Effector memory CD8-positive, alpha-beta T cell (primary cell): ENCODE results near the gene EMP2.
"Not testable (repeated sequence)": the region's sequence is repeated elsewhere in the genome, so short reads cannot be mapped to it uniquely, and the experiment has no call there.

Source experiments
- ATAC-seq: fragments of 150-1000 bp; cut with Tn5 transposase; replicated peaks from 2 replicates; pipeline ENCODE4 v1.10.0; 2021; ENCODE audit warnings: mild to moderate bottlenecking, moderate library complexity
- DNase-seq, 3 experiments: peaks; one replicate each; pipeline ENCODE4 v3.0.0; 2021
- H3K27ac Mint-ChIP-seq, 2 donors: one replicate each; pipeline ENCODE4 v1.8.0; 2022; ENCODE audit warnings: mild to moderate bottlenecking in 2 of 2, mixed read lengths in 2 of 2, moderate library complexity in 2 of 2
- H3K27me3 Mint-ChIP-seq, 2 donors: one replicate each; pipeline ENCODE4 v1.8.0; 2022; ENCODE audit warnings: mixed read lengths in 2 of 2
- H3K36me3 Mint-ChIP-seq: one replicate; pipeline ENCODE4 v1.8.0; 2022; ENCODE audit warnings: mild to moderate bottlenecking, moderate library complexity, mixed read lengths; ENCODE audit not compliant: insufficient read depth
- H3K4me1 Mint-ChIP-seq, 2 donors: one replicate each; pipeline ENCODE4 v1.8.0; 2022; ENCODE audit warnings: low read depth in 2 of 2, mixed read lengths in 2 of 2
- H3K4me3 Mint-ChIP-seq, 2 donors: one replicate each; pipeline ENCODE4 v1.8.0; 2022; ENCODE audit warnings: mild to moderate bottlenecking in 2 of 2, mixed read lengths in 2 of 2, moderate library complexity in 2 of 2
- H3K9me3 Mint-ChIP-seq, 2 donors: one replicate each; pipeline ENCODE4 v1.8.0; 2022; ENCODE audit warnings: mixed read lengths in 2 of 2

EMP2 gene

DNA sequence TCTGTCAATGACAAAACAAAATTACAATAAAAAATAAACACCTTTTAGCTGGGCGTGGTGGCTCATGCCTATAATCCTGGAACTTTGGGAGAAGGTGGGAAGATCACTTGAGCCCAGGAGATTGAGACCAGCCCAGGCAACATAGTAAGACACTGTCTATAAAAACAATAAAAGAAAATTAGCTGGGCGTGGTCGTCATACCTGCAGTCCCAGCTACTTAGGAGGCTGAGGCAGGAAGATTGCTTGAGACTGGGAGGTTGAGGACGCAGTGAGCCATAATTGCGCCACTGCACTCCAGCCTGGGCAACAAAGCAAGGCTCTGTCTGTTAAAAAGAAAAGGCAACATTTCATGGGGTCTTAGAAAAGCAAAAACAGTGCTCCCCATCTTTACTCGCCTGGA lies 32.7 kb downstream of the EMP2 start:
- Mint-ChIP-seq H3K36me3 (no peaks in the 10 kb centered on the region), H3K27me3 (peaks cover 38 to 75% of the 10 kb centered on the region in 2 donors), H3K9me3 (peaks cover 0 to 3% of the 10 kb centered on the region in 2 donors), H3K27ac (no peak overlapping the region), H3K4me1 (no peaks in the 10 kb centered on the region), H3K4me3 (no peak overlapping the region)
- DNase-seq (no peak), ATAC-seq (no peak)

DNA sequence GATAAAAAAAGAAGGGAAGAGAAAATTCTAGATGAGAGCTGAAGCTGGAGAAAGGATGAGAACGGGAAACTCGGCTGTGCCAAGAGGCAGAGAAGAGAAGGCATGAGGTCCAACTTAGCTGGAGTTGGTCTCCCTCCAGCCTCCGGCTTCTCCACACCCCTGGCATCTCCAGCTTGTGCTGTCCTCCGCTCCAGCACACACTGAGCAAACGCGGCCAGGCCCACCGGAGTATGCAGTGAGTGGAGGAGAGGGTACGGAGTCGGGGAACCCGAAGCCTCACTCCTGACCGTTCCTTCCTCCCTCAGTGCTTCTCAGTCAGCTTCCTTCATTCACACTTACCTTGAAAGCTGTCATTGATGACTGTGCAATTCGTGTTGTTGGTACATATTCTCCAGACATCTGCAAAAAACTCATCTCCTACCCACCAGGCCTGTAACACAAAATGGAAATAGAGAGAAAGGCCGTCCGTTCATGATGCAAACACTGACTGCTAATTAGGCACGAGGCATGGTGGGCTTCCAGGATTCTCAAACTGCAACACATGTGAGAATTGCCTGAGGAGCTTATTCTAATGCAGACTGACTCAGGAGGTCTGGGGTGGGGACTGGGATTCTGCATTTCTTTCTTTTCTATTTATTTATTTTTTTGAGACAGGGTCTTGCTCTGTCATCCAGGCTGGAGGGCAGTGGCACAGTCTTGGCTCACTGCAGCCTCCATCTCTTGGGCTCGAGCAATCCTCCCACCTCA lies 37.0 kb downstream of the EMP2 start:
- H3K4me1 Mint-ChIP-seq, result no peaks in the 10 kb centered on the region
- H3K36me3 Mint-ChIP-seq, result no peaks in the 10 kb centered on the region
- no peak overlapping the region for H3K4me3 Mint-ChIP-seq
- H3K27ac Mint-ChIP-seq, result no peak overlapping the region
- H3K27me3 Mint-ChIP-seq, result peaks cover 31 to 55% of the 10 kb centered on the region in 2 donors
- DNase-seq, result no peak
- ATAC-seq, result no peak
- H3K9me3 Mint-ChIP-seq, result peaks cover 0 to 3% of the 10 kb centered on the region in 2 donors

DNA sequence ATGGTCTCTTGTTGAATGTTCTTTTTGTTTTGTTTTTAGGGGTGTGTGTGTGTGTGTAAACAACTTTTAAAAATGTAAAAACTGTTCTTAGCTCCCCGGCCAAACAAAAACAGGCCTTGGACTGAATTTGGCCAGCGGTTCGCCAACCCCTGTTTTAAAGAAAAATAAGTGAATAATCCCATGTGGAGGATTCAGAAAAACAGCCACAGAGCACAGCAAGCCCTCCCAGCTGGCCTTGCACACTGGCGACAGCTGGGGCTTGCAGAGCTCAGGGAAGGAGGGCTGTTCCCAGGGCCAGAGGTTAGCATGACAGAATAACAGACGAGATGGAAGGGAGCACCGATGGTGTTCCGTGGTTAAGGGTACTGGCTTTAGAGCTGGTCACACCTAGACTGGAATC lies 39.0 kb downstream of the EMP2 start:
- H3K36me3 Mint-ChIP-seq, result no peaks in the 10 kb centered on the region
- no peaks in the 10 kb centered on the region for H3K9me3 Mint-ChIP-seq

DNA sequence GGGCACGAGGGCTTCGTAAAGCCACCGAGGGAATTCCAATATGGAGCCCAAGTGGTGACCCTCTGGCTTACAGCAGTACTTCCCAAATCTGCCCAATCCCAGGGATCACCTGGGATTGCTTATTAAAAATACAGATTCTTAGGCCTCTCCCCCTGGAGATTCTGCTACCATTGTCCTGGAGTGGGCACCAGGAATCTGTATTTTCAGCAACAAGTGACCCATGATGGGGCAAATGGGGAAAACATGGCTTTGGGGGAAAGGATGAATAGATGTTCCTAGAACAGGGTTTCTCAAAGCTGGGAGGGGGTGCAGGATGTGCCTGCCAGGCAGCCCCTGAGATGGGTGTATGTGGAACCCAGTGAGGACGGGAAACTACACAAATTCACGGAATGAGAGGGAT lies 40.6 kb downstream of the EMP2 start:
- H3K27ac Mint-ChIP-seq, result no peak overlapping the region
- H3K4me3 Mint-ChIP-seq, result no peak overlapping the region
- no peaks in the 10 kb centered on the region for H3K4me1 Mint-ChIP-seq
- DNase-seq (no peak), ATAC-seq (no peak)
- no peaks in the 10 kb centered on the region for H3K36me3 Mint-ChIP-seq
- peaks cover 30 to 44% of the 10 kb centered on the region in 2 donors for H3K27me3 Mint-ChIP-seq
- no peaks in the 10 kb centered on the region for H3K9me3 Mint-ChIP-seq

More for the DNA sequence above, 39.0 kb downstream of the EMP2 start:
- ATAC-seq, result no peak
- H3K27ac Mint-ChIP-seq, result no peak overlapping the region
- no peak for DNase-seq
- no peaks in the 10 kb centered on the region for H3K4me1 Mint-ChIP-seq
- H3K4me3 Mint-ChIP-seq, result no peak overlapping the region
- H3K27me3 Mint-ChIP-seq, result peaks cover 34 to 54% of the 10 kb centered on the region in 2 donors

DNA sequence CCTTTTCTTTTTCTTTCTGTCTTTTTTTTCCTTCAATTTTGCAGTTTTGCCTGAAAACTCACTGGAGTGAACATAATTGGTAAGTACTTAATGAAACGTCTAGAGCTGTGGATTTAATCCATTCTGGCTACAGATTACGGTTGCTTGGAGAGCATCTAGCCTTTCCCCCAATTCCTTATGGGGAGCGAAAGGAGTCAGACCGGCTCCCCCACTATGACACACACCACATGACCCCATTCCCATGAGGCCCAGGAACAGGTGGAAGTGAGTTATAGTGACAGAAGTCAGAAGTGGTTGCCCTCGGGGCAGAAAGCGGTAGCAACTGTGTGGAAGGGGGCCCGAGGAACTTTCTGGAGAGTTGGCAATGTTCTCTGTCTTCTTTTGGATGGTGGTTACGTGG lies 41.2 kb downstream of the EMP2 start:
- DNase-seq (no peak), ATAC-seq (no peak)
- Mint-ChIP-seq H3K9me3 (no peaks in the 10 kb centered on the region), H3K27me3 (peaks cover 28 to 39% of the 10 kb centered on the region in 2 donors), H3K4me1 (no peaks in the 10 kb centered on the region), H3K4me3 (no peak overlapping the region), H3K36me3 (no peaks in the 10 kb centered on the region), H3K27ac (no peak overlapping the region)

DNA sequence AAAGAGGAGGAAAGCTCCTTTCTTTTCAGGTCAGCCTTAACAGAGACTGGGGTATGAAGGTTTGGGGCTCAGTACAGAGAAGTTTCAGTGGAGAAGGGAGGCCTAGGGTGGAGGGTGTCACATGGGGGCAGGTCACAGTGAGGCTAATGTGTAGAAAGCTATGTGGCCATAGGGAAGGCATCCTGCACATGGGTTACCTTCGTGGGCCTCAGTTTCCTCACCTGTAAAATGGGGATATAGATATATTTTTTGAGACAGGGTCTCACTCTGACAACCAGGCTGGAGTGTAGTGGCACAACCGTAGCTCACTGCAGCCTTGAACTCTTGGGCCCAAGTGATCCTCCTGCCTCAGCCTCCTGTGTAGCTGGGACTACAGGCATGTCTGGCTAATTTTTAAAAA lies 41.8 kb downstream of the EMP2 start:
- ATAC-seq (no peak), DNase-seq (no peak)
- Mint-ChIP-seq H3K27me3 (peaks cover 26 to 36% of the 10 kb centered on the region in 2 donors), H3K4me3 (no peak overlapping the region), H3K27ac (no peak overlapping the region), H3K9me3 (no peaks in the 10 kb centered on the region), H3K4me1 (no peaks in the 10 kb centered on the region), H3K36me3 (no peaks in the 10 kb centered on the region)

DNA sequence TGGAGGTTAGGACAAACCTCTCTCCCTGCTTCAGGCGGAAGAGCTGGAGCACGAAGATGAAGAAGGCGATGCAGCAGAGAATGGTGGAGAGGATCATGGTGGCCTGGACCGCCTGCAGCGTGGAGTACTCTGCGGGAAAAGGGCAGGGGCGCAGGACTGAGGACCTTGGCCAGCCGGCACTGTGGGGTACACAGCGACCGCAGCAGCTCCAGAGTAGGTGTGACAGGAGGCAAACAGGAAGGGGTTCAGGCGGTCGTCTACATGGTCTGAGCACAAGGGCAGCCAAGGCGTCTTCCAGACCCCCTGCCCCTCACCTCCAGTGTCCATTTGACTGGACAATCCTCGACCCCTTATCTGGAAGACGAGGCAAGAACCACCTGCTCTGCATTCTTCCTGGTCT lies 42.5 kb downstream of the EMP2 start:
- peaks cover 20 to 30% of the 10 kb centered on the region in 2 donors for H3K27me3 Mint-ChIP-seq
- H3K36me3 Mint-ChIP-seq, result no peaks in the 10 kb centered on the region
- H3K27ac Mint-ChIP-seq, result no peak overlapping the region
- no peak for ATAC-seq
- H3K9me3 Mint-ChIP-seq, result no peaks in the 10 kb centered on the region
- H3K4me1 Mint-ChIP-seq, result no peaks in the 10 kb centered on the region
- no peak overlapping the region for H3K4me3 Mint-ChIP-seq
- no peak for DNase-seq

DNA sequence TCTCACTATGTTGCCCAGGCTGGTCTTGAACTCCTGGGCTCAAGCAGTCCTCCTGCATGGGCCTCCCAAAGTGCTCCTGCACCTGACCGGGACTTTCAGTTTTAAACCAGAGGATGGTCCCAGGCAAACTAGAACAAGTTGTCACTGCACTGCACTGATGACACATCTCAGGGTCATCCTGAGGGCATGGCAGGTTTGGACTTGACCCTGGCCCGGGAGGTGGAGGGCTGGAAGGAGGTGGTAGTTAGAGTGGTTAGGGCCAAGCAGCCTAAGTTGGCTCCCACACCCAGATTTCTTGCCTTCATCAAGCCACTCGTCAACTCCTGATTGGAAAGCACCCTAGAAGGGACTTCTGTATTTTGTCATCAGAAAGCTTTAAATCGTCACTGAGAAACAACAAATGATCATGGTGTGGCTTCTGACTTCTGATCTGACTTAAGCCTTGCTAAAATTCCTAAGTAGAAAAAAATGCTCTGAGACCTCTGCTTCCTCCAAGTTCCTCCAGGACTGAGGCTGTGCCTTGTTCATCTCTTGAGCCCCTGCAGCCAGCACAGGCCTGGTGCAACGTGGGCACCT lies 43.5 kb downstream of the EMP2 start:
- Mint-ChIP-seq H3K4me1 (no peaks in the 10 kb centered on the region), H3K9me3 (no peaks in the 10 kb centered on the region), H3K27me3 (peaks cover 18 to 28% of the 10 kb centered on the region in 2 donors), H3K36me3 (no peaks in the 10 kb centered on the region), H3K4me3 (no peak overlapping the region), H3K27ac (no peak overlapping the region)
- DNase-seq (no peak), ATAC-seq (no peak)

DNA sequence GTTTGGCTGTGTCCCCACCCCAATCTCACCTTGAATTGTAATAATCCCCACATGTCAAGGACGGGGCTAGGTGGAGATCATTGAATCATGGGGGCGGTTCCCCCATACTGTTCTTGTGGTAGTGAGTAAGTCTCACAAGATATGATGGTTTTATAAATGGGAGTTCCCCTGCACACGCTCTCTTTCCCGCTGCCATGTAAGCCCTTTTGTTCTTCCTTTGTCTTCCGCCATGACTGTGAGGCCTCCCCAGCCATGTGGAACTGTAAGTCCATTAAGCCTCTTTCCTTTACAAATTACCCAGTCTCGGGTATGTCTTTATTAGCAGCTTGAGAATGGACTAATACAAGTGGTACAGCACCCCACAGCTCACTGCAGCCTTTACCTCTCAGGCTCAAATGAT lies 44.1 kb downstream of the EMP2 start:
- H3K27ac Mint-ChIP-seq, H3K4me1 Mint-ChIP-seq, ATAC-seq, H3K36me3 Mint-ChIP-seq, H3K9me3 Mint-ChIP-seq, DNase-seq, H3K4me3 Mint-ChIP-seq: not testable (repeated sequence)
- H3K27me3 Mint-ChIP-seq, result peaks cover 18 to 28% of the 10 kb centered on the region in 2 donors

DNA sequence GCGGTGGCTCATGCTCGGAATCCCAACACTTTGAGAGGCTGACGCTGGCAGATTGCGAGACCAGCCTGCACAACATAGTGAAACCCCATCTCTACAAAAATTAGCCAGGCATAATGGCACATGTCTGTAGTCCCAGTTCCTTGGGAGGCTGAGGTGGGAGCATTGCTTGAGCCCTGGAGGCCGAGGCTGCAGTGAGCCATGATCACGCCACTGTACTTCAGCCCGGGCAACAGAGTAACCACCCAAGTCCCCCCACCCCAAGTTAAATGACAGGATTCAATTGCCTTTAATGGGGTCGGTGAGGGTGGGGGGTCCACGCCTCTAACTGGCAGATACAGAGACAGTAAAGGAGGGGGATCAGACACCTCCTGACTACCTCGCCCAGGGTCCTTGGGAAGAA lies 44.9 kb downstream of the EMP2 start:
- Mint-ChIP-seq H3K9me3 (no peaks in the 10 kb centered on the region), H3K4me1 (no peaks in the 10 kb centered on the region), H3K4me3 (no peak overlapping the region), H3K27me3 (peaks cover 18 to 28% of the 10 kb centered on the region in 2 donors), H3K36me3 (no peaks in the 10 kb centered on the region), H3K27ac (no peak overlapping the region)
- DNase-seq (no peak), ATAC-seq (no peak)

DNA sequence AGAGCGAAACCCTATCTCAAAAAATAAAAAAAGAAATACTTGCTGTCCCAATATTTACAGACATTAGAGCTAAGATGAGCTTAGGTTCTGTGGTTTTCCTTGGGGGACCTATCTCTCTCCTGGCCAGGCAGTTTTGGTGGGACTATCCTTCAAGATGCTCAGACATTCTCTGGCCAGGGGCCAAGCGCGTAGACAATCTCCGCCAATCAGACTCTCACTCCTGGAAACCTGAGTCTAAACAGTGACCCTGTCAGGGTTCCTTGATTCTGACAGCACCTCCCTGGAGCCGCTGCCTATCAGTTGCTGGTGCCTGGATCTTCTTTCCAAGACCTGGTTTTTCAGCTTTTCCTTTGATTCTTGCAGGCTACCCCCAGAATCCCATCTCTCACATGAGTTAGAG lies 45.6 kb downstream of the EMP2 start:
- Mint-ChIP-seq H3K27me3 (peaks cover 18 to 26% of the 10 kb centered on the region in 2 donors), H3K9me3 (no peaks in the 10 kb centered on the region), H3K36me3 (no peaks in the 10 kb centered on the region), H3K27ac (no peak overlapping the region), H3K4me3 (no peak overlapping the region), H3K4me1 (no peaks in the 10 kb centered on the region)
- no peak for ATAC-seq
- DNase-seq, result no peak

DNA sequence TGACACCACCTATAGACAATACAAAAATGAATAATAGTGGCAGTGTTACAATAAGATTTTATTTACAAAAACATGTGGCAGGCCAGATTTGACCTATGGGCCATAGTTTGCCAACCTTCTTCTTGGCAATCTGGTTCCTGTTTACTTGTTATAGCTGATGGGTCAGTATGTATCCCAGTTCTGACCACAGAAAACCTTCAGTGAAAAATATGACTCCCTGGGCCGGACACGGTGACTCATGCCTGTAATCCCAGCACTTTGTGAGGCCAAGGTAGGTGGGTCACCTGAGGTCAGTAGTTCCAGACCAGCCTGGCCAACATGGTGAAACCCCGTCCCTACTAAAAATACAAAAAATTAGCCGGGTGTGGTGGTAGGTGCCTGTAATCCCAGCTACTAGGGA lies 46.8 kb downstream of the EMP2 start:
- DNase-seq, H3K4me3 Mint-ChIP-seq, H3K9me3 Mint-ChIP-seq, H3K36me3 Mint-ChIP-seq, H3K27ac Mint-ChIP-seq, H3K4me1 Mint-ChIP-seq, ATAC-seq: not testable (repeated sequence)
- peaks cover 9 to 22% of the 10 kb centered on the region in 2 donors for H3K27me3 Mint-ChIP-seq

DNA sequence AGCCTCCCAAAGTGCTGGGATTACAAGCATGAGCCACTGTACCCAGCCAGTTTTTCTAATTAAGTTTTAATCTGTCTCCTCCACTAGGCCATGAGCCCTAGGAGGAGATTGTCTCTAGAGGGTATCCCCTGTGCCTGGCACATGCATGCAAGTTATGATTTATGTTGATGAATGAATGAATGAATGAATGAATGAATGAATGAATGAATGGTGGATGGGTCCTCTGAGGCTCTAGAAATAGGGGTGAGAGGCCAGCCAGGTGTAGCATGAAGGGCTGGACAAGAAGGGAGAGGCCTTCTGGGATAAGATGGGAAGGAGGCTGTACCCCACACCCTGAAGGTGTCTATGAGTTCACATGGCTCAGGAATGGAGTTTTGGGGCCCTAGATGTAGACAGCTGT lies 48.8 kb downstream of the EMP2 start:
- Mint-ChIP-seq H3K27ac (no peak overlapping the region), H3K9me3 (no peaks in the 10 kb centered on the region), H3K4me3 (no peak overlapping the region), H3K27me3 (peaks cover 0 to 6% of the 10 kb centered on the region in 2 donors), H3K36me3 (no peaks in the 10 kb centered on the region), H3K4me1 (no peaks in the 10 kb centered on the region)
- ATAC-seq (no peak), DNase-seq (no peak)

DNA sequence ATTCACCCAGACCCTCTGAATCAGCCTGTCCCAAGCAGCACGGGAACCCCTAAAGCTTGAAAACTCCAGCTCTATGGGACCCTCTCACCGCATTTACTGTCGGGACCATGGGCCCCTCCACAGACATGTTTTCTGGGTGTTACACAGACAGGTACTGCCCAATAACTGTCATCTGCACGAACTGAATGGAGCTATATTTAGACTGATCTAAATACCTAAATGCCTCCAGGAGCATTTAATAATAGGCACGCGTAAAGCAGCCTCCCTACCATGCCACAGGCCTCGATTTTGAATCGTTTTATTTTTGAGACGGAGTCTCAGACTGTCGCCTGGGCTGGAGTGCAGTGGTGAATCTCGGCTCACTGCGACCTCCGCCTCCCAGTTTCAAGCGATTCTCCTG lies 49.7 kb downstream of the EMP2 start:
- no peaks in the 10 kb centered on the region for H3K36me3 Mint-ChIP-seq
- H3K4me1 Mint-ChIP-seq, result no peaks in the 10 kb centered on the region
- H3K9me3 Mint-ChIP-seq, result no peaks in the 10 kb centered on the region
- no peak overlapping the region for H3K4me3 Mint-ChIP-seq
- ATAC-seq (no peak), DNase-seq (no peak)
- H3K27me3 Mint-ChIP-seq, result no peaks in the 10 kb centered on the region
- H3K27ac Mint-ChIP-seq, result no peak overlapping the region
